ENCODE results near the gene COA5. TPM values are rescaled to one million over a fixed set of nuclear protein-coding genes. Genes with fewer than 3 reads are reported as not detected.

COA5 gene
- total RNA-seq, 2 experiments from 2014 or later, result 26.7 to 28.5 TPM

- CTCF ChIA-PET, result interaction anchor here (0.9 kb wide), 1 partner anchor 15 kb away, joined by 3 read pairs; no protein-coding TSS in a partner anchor
- intact Hi-C loops (cut with micrococcal nuclease), result no loop called here
- H3K27me3 Mint-ChIP-seq, result no peaks in the 10 kb centered on the region
- H3K4me3 Mint-ChIP-seq, result no peak overlapping the region
- H3K9me3 Mint-ChIP-seq, result no peaks in the 10 kb centered on the region
- DNase-seq, result no peak
- H3K36me3 Mint-ChIP-seq, result peaks cover 15% of the 10 kb centered on the region
- no peak overlapping the region for H3K27ac Mint-ChIP-seq
- POLR2A ChIA-PET, result no interaction called here
- H3K4me1 Mint-ChIP-seq (ENCODE audit: low read depth), result no peaks in the 10 kb centered on the region
Observed at GRCh38 chr2:98583276-98583675, 25.0 kb downstream of the COA5 start.

GRCh38 chr2:98582523-98582922 is 25.8 kb downstream of the COA5 start:
- intact Hi-C loops (cut with micrococcal nuclease), result no loop called here
- no peaks in the 10 kb centered on the region for H3K27me3 Mint-ChIP-seq
- no peaks in the 10 kb centered on the region for H3K9me3 Mint-ChIP-seq
- ChIA-PET CTCF (interaction anchor here (0.8 kb wide), 1 partner anchor 483 kb away, joined by 3 read pairs; no protein-coding TSS in a partner anchor), POLR2A (no interaction called here)
- H3K4me3 Mint-ChIP-seq, result no peak overlapping the region
- no peak overlapping the region for H3K27ac Mint-ChIP-seq
- H3K4me1 Mint-ChIP-seq (ENCODE audit: low read depth), result no peaks in the 10 kb centered on the region
- DNase-seq, result no peak
- H3K36me3 Mint-ChIP-seq, result peaks cover 22% of the 10 kb centered on the region

- Mint-ChIP-seq H3K4me1 (ENCODE audit: low read depth) (no peaks in the 10 kb centered on the region), H3K4me3 (no peak overlapping the region), H3K27ac (no peak overlapping the region), H3K9me3 (no peaks in the 10 kb centered on the region), H3K36me3 (peaks cover 20% of the 10 kb centered on the region), H3K27me3 (no peaks in the 10 kb centered on the region)
- CTCF ChIA-PET, result interaction anchor here (4.1 kb wide), 1 partner anchor 12 kb away, joined by 24 read pairs; no protein-coding TSS in a partner anchor
- POLR2A ChIA-PET, result no interaction called here
- intact Hi-C loops (cut with micrococcal nuclease), result no loop called here
- DNase-seq, result no peak
Observed at GRCh38 chr2:98580656-98581284, 27.5 kb downstream of the COA5 start.

GRCh38 chr2:98579926-98580325 is 28.4 kb downstream of the COA5 start:
- intact Hi-C loops (cut with micrococcal nuclease), result no loop called here
- H3K36me3 Mint-ChIP-seq, result peaks cover 18% of the 10 kb centered on the region
- H3K9me3 Mint-ChIP-seq, result no peaks in the 10 kb centered on the region
- H3K27ac Mint-ChIP-seq, result no peak overlapping the region
- no peak overlapping the region for H3K4me3 Mint-ChIP-seq
- no peaks in the 10 kb centered on the region for H3K27me3 Mint-ChIP-seq
- no peaks in the 10 kb centered on the region for H3K4me1 Mint-ChIP-seq (ENCODE audit: low read depth)
- ChIA-PET CTCF (interaction anchor here (1.1 to 4.1 kb wide), 2 partner anchors 11 to 22 kb away, joined by 3 to 24 read pairs; no protein-coding TSS in a partner anchor), POLR2A (no interaction called here)
- no peak for DNase-seq

GRCh38 chr2:98578231-98578630 is 30.1 kb downstream of the COA5 start:
- DNase-seq, result no peak
- ChIA-PET CTCF (interaction anchor here (0.6 to 4.1 kb wide), 3 partner anchors 9 to 50 kb away, joined by 3 to 24 read pairs (median 4); no protein-coding TSS in a partner anchor), POLR2A (no interaction called here)
- Mint-ChIP-seq H3K27me3 (no peaks in the 10 kb centered on the region), H3K4me3 (no peak overlapping the region), H3K4me1 (ENCODE audit: low read depth) (no peaks in the 10 kb centered on the region), H3K9me3 (no peaks in the 10 kb centered on the region), H3K27ac (no peak overlapping the region), H3K36me3 (peaks cover 20% of the 10 kb centered on the region)
- intact Hi-C loops (cut with micrococcal nuclease), result no loop called here

- DNase-seq, result no peak
- CTCF ChIA-PET, result interaction anchor here (1.3 to 4.1 kb wide), 2 partner anchors 9 to 10 kb away, joined by 3 to 24 read pairs; no protein-coding TSS in a partner anchor
Observed at GRCh38 chr2:98577313-98577712, 31.0 kb downstream of the COA5 start.

GRCh38 chr2:98576666-98577312 is 31.5 kb downstream of the COA5 start:
- Mint-ChIP-seq H3K36me3 (peaks cover 20% of the 10 kb centered on the region), H3K27ac (no peak overlapping the region), H3K27me3 (no peaks in the 10 kb centered on the region), H3K4me3 (no peak overlapping the region), H3K9me3 (no peaks in the 10 kb centered on the region), H3K4me1 (ENCODE audit: low read depth) (no peaks in the 10 kb centered on the region)
- DNase-seq, result no peak
- ChIA-PET CTCF (interaction anchor here (1.3 to 4.1 kb wide), 2 partner anchors 8 to 11 kb away, joined by 3 to 24 read pairs; no protein-coding TSS in a partner anchor), POLR2A (no interaction called here)
- intact Hi-C loops (cut with micrococcal nuclease), result no loop called here

More at GRCh38 chr2:98577313-98577712, 31.0 kb downstream of the COA5 start:
- Mint-ChIP-seq H3K27ac (no peak overlapping the region), H3K27me3 (no peaks in the 10 kb centered on the region), H3K4me3 (no peak overlapping the region), H3K9me3 (no peaks in the 10 kb centered on the region), H3K4me1 (ENCODE audit: low read depth) (no peaks in the 10 kb centered on the region), H3K36me3 (peaks cover 20% of the 10 kb centered on the region)
- POLR2A ChIA-PET, result no interaction called here
- intact Hi-C loops (cut with micrococcal nuclease), result no loop called here

- Mint-ChIP-seq H3K4me3 (no peak overlapping the region), H3K36me3 (peaks cover 29% of the 10 kb centered on the region), H3K9me3 (no peaks in the 10 kb centered on the region), H3K27ac (no peak overlapping the region), H3K4me1 (ENCODE audit: low read depth) (no peaks in the 10 kb centered on the region), H3K27me3 (no peaks in the 10 kb centered on the region)
- intact Hi-C loops (cut with micrococcal nuclease), result no loop called here
- CTCF ChIA-PET, result interaction anchor here (0.7 to 2.6 kb wide), 3 partner anchors 12 to 161 kb away, joined by 3 to 10 read pairs (median 3); no protein-coding TSS in a partner anchor
- DNase-seq, result no peak
- POLR2A ChIA-PET, result no interaction called here
Observed at GRCh38 chr2:98573426-98573825, 34.9 kb downstream of the COA5 start.

- Mint-ChIP-seq H3K4me3 (no peak overlapping the region), H3K4me1 (ENCODE audit: low read depth) (no peaks in the 10 kb centered on the region), H3K27me3 (no peaks in the 10 kb centered on the region), H3K27ac (no peak overlapping the region), H3K9me3 (no peaks in the 10 kb centered on the region), H3K36me3 (peaks cover 23% of the 10 kb centered on the region)
- DNase-seq, result no peak
- intact Hi-C loops (cut with micrococcal nuclease), result no loop called here
- ChIA-PET POLR2A (no interaction called here), CTCF (interaction anchor here (0.7 to 2.6 kb wide), 3 partner anchors 12 to 160 kb away, joined by 3 to 10 read pairs (median 3); no protein-coding TSS in a partner anchor)
Observed at GRCh38 chr2:98572676-98573075, 35.6 kb downstream of the COA5 start.

GRCh38 chr2:98572211-98572610 is 36.1 kb downstream of the COA5 start:
- no peak overlapping the region for H3K4me3 Mint-ChIP-seq
- no peaks in the 10 kb centered on the region for H3K27me3 Mint-ChIP-seq
- intact Hi-C loops (cut with micrococcal nuclease), result no loop called here
- peaks cover 20% of the 10 kb centered on the region for H3K36me3 Mint-ChIP-seq
- no peaks in the 10 kb centered on the region for H3K9me3 Mint-ChIP-seq
- H3K27ac Mint-ChIP-seq, result no peak overlapping the region
- CTCF ChIA-PET, result interaction anchor here (1.2 to 4.4 kb wide), 3 partner anchors 14 to 160 kb away, joined by 3 to 48 read pairs (median 10); no protein-coding TSS in a partner anchor
- POLR2A ChIA-PET, result no interaction called here
- DNase-seq, result no peak
- no peaks in the 10 kb centered on the region for H3K4me1 Mint-ChIP-seq (ENCODE audit: low read depth)

- intact Hi-C loops (cut with micrococcal nuclease), result no loop called here
- ChIA-PET CTCF (interaction anchor here (2.6 to 4.4 kb wide), 2 partner anchors 13 to 159 kb away, joined by 10 to 48 read pairs; no protein-coding TSS in a partner anchor), POLR2A (no interaction called here)
- no peak for DNase-seq
- H3K27me3 Mint-ChIP-seq, result no peaks in the 10 kb centered on the region
- H3K4me1 Mint-ChIP-seq (ENCODE audit: low read depth), result no peaks in the 10 kb centered on the region
- H3K9me3 Mint-ChIP-seq, result no peaks in the 10 kb centered on the region
- H3K27ac Mint-ChIP-seq, result no peak overlapping the region
- peaks cover 23% of the 10 kb centered on the region for H3K36me3 Mint-ChIP-seq
- no peak overlapping the region for H3K4me3 Mint-ChIP-seq
Observed at GRCh38 chr2:98571796-98572195, 36.5 kb downstream of the COA5 start.

- no peaks in the 10 kb centered on the region for H3K4me1 Mint-ChIP-seq (ENCODE audit: low read depth)
- POLR2A ChIA-PET, result no interaction called here
- no peaks in the 10 kb centered on the region for H3K9me3 Mint-ChIP-seq
- CTCF ChIA-PET, result interaction anchor here (2.6 to 4.4 kb wide), 2 partner anchors 13 to 159 kb away, joined by 10 to 48 read pairs; no protein-coding TSS in a partner anchor
- H3K4me3 Mint-ChIP-seq, result no peak overlapping the region
- H3K27me3 Mint-ChIP-seq, result no peaks in the 10 kb centered on the region
- intact Hi-C loops (cut with micrococcal nuclease), result no loop called here
- no peak for DNase-seq
- no peak overlapping the region for H3K27ac Mint-ChIP-seq
- H3K36me3 Mint-ChIP-seq, result peaks cover 25% of the 10 kb centered on the region
Observed at GRCh38 chr2:98571121-98571701, 37.1 kb downstream of the COA5 start.
